Measurements from ENCODE around the gene KLHL2. TPM values are rescaled to one million over a fixed set of nuclear protein-coding genes. Genes with fewer than 3 reads are reported as not detected.

The KLHL2 gene
- total RNA-seq, 1 experiment from 2014 or later, result 12.4 TPM

DNA sequence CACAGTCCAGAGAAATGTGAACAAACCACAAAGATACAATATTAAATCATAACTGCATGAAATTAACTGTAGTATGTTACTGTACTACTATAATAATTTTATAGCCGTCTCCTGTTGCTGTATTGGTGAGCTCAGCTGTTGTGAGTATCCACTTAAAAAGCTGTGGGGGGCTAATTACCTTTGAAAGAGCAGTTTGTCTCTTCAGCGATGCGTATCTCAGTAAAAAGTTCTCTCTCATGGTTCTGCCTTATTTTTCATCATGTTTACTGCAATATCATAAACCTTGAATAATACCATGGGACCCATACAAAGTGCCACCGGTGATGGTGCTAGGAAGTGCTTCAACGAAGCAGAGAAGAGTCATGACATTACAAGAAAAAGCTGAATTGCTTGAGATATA is 111.7 kb downstream of the KLHL2 start:
- TF ChIP-seq E2F5 (CRISPR knock-in tag; IDR thresholded peaks at IDR 0.05), result no peak
- TF ChIP-seq RORB (CRISPR knock-in tag; IDR thresholded peaks at IDR 0.05), result no peak
- TF ChIP-seq OVOL2 (CRISPR knock-in tag; IDR thresholded peaks at IDR 0.05; ENCODE audit: borderline replicate concordance), result no peak
- TF ChIP-seq PRDM15 (CRISPR knock-in tag; IDR thresholded peaks at IDR 0.05), result no peak
- no peak for TF ChIP-seq ZMAT4 (CRISPR knock-in tag; IDR thresholded peaks at IDR 0.05)
- no peak for TF ChIP-seq ZNF281 (CRISPR knock-in tag; IDR thresholded peaks at IDR 0.05)
- H3K4me3 Mint-ChIP-seq, result no peak overlapping the region
- DNase-seq (ENCODE audit: low spot score) (no peak), ATAC-seq (no peak)
- no peaks in the 10 kb centered on the region for H3K27me3 Mint-ChIP-seq (ENCODE audit: low read depth)
- H3K36me3 Mint-ChIP-seq, result no peaks in the 10 kb centered on the region
- ChIA-PET POLR2A (no interaction called here), CTCF (no interaction called here)
- H3K9me3 Mint-ChIP-seq, result no peaks in the 10 kb centered on the region
- peaks cover 5% of the 10 kb centered on the region for H3K4me1 Mint-ChIP-seq
- peak overlapping the region; percentile 65 for H3K27ac Mint-ChIP-seq

DNA sequence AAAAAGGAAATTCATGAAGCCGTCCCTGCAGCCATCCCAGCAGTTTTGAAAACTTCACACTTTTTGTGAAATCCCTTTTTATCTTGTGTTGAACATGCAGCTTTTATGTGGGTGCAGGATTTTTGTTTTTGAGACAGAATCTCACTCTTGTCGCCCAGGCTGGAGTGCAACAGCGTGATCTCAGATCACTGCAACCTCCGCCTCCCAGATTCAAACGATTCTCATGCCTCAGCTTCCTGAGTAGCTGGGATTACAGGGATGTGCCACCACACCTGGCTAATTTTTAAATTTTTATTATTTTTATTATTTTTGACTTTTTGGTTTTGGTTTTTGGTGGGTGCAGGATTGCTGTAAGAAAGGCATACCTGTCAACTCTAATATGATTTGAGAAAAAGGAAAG is 112.1 kb downstream of the KLHL2 start:
- peaks cover 5% of the 10 kb centered on the region for H3K4me1 Mint-ChIP-seq
- ChIA-PET POLR2A (no interaction called here), CTCF (no interaction called here)
- H3K36me3 Mint-ChIP-seq, result no peaks in the 10 kb centered on the region
- H3K27me3 Mint-ChIP-seq (ENCODE audit: low read depth), result no peaks in the 10 kb centered on the region
- H3K27ac Mint-ChIP-seq, result no peak overlapping the region; the same call in 1 of the 2 replicates
- DNase-seq (ENCODE audit: low spot score) (no peak), ATAC-seq (no peak)
- H3K9me3 Mint-ChIP-seq, result no peaks in the 10 kb centered on the region
- H3K4me3 Mint-ChIP-seq, result no peak overlapping the region
- TF ChIP-seq MLX (CRISPR knock-in tag; IDR thresholded peaks at IDR 0.05) (no peak), ZNF232 (CRISPR knock-in tag; IDR thresholded peaks at IDR 0.05) (no peak), PRDM15 (CRISPR knock-in tag; IDR thresholded peaks at IDR 0.05) (no peak), JAZF1 (CRISPR knock-in tag; IDR thresholded peaks at IDR 0.05) (no peak), JUN (CRISPR knock-in tag; IDR thresholded peaks at IDR 0.05) (no peak), E2F4 (CRISPR knock-in tag; IDR thresholded peaks at IDR 0.05; ENCODE audit: borderline replicate concordance, low read depth) (no peak), STAT6 (CRISPR knock-in tag; conservative IDR thresholded peaks at IDR 0.05; ENCODE audit: low read depth) (no peak), ELF4 (CRISPR knock-in tag; IDR thresholded peaks at IDR 0.05; ENCODE audit: low read depth) (no peak), ZNF263 (CRISPR knock-in tag; IDR thresholded peaks at IDR 0.05; ENCODE audit: low read depth) (no peak), IRF2 (CRISPR knock-in tag; IDR thresholded peaks at IDR 0.05; ENCODE audit: borderline replicate concordance, low read depth) (no peak)
- TF ChIP-seq, protein P1, sequence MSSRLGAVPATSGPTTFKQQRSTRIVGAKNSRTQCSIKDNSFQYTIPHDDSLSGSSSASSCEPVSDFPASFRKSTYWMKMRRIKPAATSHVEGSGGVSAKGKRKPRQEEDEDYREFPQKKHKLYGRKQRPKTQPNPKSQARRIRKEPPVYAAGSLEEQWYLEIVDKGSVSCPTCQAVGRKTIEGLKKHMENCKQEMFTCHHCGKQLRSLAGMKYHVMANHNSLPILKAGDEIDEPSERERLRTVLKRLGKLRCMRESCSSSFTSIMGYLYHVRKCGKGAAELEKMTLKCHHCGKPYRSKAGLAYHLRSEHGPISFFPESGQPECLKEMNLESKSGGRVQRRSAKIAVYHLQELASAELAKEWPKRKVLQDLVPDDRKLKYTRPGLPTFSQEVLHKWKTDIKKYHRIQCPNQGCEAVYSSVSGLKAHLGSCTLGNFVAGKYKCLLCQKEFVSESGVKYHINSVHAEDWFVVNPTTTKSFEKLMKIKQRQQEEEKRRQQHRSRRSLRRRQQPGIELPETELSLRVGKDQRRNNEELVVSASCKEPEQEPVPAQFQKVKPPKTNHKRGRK (CRISPR knock-in tag; IDR thresholded peaks at IDR 0.05; ENCODE audit: borderline replicate concordance), result no peak

Data from WTC11 (cell line).